Stimulated activated CD8-positive, alpha-beta memory T cell treated with anti-CD3 and anti-CD28 coated beads, Interleukin-15, amount 100 ng/mL, for 1 hour (primary cell): Measurements from ENCODE around the gene LRRC8C.

Experiments used
- DNase-seq: peaks from one replicate; pipeline ENCODE4 v3.0.0-alpha.2; 2020; ENCODE audit warnings: low read depth

The LRRC8C gene

GRCh38 chr1:89671775-89672488 is 39.0 kb downstream of the LRRC8C start:
- DNase-seq = no peak

GRCh38 chr1:89672489-89673183 is 39.7 kb downstream of the LRRC8C start:
- DNase-seq = no peak

DNA sequence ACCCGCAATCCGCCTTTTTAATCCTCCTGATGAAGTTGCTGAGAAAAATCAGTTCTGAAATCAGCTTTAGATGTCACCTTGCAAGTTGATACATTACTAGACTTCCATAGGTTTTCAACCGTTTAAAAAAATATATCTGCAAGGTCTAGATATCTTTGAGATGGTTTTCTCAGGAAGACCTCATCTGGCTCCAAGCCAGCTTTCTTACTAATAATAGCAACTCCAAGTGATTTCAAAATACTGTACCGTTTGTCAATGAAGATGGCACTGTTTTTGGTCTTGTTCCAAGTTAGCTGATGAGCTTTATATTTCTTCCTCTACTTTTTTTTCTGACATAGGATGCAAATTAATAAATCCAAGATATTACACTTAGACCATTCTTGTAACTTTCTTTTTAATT is 40.3 kb downstream of the LRRC8C start:
- DNase-seq = no peak

DNA sequence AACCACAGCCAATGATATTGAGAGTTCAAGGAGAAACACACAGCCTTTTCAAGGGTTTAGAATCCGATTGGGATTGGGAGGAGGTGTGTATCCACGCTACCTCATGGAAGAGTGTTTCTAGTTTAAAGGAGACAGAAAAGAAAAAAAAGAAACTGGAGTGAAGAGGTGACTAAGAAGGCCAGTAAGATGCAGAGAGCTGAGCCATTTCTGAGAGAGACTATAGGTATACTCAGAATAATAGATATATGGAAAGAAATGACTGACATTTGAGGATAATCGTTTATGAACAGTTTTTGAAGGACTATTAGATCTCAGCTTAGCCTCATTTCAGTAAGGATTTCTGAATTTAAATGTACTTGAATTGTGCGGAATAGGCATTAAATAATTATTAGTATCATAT is 42.8 kb downstream of the LRRC8C start:
- DNase-seq = no peak

GRCh38 chr1:89681045-89681729 is 48.3 kb downstream of the LRRC8C start:
- no peak for DNase-seq

DNA sequence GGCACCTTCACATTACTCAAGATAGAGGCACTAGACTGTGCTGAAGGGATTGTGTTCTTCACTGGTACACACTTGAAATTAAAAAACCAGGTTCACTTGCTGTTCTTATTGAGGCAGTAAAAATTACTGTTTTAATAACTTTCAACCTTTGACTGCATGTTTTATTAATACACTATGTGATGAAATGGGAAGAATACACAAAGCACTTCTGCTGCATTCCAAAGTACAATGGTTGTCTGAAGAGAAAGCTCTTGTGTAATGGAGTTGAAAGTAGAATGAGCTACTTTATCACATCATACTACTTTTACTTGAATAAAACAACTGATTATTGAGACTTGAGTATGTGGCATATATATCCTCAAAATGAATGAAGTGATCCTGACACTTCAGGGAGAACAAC is 49.7 kb downstream of the LRRC8C start:
- no peak for DNase-seq

DNA sequence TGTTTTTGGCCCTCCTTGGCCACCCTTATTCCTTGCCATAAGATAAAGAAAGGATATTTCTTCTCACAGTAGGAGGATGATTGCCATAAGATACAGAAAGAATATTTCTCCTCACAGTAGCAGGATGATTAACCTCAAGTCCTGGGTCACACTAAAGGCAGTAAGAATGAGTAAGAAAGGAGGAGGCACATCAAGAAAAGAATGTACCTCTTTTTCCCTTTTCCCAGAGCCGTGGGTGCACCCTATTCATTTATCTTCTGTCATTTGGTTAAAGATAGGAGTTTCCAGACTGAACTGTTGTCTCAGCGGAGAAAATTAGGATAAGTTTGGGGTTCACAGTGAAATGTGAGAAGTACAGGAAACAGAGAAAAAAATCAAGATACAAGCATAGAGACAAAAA is 52.5 kb downstream of the LRRC8C start:
- DNase-seq = no peak

GRCh38 chr1:89686520-89686919 is 53.6 kb downstream of the LRRC8C start:
- DNase-seq = no peak

- no peak for DNase-seq
Measured at GRCh38 chr1:89687254-89687653, 54.3 kb downstream of the LRRC8C start.

DNA sequence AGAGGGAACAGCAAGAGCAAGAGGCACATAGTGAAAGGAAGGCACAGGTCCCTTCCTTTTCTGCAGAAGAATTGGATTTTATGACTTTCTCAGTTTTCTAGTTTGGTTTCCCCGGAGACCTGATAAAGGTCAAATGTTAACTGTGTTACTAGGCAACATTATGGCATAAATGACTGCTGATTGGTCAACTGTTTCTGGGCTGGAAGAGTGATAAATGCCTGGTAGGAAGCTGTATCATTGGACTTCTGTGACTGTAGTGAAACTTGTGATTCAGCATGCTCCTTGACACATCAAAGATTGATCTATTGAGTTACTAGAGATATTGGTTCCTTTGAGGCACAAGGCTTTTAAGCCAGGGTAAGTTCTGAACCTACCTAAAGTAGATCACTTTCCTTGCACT is 55.7 kb downstream of the LRRC8C start:
- no peak for DNase-seq

DNA sequence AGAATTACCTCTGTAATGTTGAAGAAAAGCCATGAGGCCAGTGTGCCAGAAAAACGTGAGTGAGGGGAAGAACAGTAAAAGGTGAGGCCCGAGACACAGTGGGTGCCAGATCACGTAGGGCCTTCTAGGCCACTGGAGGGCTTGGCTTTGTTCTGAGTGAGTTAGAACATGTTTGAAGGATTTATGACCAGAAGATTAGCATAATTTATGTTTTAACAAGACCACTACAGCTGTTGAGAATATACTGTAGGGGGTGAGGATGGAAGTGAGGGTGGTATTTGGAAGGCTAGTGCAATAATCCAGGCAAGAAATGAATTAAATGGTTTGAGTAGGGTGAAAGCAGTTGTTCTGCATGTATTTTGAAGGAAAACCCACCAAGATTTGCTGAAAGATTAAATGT is 56.3 kb downstream of the LRRC8C start:
- no peak for DNase-seq

DNA sequence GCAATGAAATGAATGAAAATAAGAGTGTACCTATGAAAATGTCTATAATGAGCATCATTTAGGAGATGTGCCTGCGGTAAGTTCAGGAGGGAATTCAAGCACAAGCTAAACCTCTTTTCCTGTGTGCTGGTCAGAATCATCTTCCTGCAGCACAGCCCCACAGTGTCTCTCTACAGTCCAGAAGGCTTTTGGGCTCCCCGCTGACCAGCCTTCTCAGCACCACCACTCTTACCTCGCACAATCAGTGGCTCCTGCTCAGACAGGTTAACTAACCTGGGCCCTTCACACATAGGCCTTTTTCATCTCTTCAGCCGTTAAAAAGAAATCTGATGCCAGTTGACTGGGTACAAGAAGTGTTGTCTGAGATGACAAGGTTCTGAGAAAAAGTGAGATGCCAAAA is 57.7 kb downstream of the LRRC8C start:
- DNase-seq = no peak

DNA sequence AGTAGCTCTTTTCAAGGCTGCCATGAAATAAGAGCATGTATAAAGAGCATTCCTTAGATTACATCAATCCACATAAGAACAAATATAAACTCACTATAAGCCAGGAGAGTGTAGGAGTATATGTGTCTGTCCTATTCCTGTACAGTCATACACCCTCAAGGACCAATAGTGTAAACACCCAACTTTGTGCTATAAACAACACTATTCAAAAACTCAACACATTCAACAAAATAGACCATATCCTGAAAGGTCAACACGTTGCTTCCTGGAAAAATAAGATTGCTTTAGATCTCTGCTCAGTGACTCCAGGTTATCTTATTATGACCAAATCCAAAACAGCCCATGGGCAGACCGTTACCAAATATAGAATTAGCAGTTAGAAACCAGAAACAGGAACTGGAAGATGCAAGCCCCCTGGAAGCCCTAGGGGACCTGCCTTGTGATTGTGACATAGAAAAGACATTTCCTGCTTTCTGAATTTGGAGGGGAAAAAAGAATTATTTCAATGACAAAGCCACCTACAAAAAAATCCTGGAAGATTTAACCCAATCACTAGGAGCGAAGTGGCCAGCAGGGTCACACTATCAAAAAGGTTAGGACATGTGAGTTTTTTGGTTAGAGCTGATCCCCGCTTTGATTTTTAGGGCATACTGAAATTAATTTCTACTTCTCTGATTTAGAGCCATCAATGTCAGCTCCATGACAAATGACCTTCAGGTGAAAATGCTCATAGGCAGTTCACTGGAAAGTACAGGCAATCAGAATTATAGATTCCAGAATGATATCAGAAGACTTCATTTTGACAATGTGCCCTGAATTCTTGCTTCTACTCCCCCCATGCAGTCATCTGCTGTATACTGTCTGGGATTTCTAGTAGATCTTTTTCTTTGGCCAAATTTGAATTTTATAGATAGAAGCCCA is 59.9 kb downstream of the LRRC8C start:
- no peak for DNase-seq

- no peak for DNase-seq
Measured at GRCh38 chr1:89695847-89696246, 62.9 kb downstream of the LRRC8C start.

DNA sequence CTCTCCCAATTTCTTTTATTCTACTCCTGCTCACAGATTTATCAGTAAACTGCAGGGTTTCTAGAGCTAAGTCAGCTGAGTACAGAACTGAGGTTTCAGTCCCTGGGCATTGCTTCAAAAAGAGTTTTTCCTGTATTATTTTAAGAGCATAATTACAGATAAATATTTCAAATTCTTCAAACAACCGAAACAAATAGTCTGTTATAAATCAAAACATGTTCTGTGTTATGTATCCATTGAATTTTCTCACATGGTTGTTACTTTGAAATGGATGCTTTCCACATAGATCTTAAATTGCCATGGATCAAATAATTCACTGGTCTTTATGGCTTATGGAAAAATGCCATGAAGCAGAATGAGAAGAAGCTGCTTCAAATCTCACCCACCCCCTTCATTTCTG is 64.5 kb downstream of the LRRC8C start:
- no peak for DNase-seq

DNA sequence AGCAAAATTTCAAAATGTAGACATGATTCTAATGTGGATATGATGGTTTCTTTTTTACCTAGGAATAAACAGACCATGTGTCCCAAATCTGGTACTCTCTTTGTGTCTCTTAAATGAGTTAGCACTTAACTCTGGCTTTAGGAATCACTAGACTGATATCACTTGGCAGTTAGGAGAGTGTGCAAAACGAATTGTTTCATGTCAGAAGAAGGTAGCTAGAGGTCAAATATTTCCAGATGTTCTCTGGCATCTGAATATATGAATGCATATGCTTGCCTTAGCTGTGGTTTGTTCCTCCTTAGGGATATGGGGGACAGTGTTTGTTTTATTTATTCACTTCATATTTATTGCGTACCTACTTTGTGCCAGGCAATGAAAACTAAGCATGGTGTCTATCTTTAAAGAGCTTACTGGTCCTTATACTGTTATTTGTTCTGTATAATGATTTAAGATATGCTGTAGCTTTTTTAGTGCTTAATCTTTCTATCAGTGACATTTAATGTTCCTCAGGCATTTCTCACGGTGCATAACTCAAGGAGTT is 65.2 kb downstream of the LRRC8C start:
- DNase-seq = no peak

GRCh38 chr1:89698624-89699023 is 65.7 kb downstream of the LRRC8C start:
- DNase-seq = no peak

- no peak for DNase-seq
Measured at GRCh38 chr1:89699451-89699986, 66.6 kb downstream of the LRRC8C start.

DNA sequence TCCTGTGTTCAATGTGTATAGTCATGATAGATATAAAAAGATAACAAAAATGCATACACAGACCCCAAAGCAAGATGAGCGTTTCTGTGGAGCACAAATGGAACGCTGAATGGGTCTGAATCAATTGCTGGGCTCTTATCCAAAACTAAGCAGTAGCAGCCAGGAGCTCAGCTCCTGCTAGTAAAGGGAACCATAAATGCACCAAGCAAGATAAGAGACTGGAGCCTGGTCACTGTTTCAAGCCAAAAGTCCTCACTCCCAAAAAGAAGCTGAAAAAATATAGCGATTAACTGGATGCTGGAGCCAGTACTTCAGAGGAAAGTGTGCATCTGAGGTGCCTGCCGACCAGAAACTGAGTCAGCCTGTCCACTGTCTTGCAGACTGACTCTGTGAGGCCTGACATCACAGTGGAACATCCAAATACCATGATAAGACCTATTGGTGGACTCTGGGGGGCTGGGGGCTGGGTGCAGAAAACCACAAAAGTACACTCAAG is 68.9 kb downstream of the LRRC8C start:
- no peak for DNase-seq

- no peak for DNase-seq
Measured at GRCh38 chr1:89702520-89703045, 69.7 kb downstream of the LRRC8C start.

GRCh38 chr1:89703469-89703868 is 70.5 kb downstream of the LRRC8C start:
- DNase-seq = no peak
